GM23338 (cell line): Measurements from ENCODE around the gene UQCC3.

Experiments used
- CREB1 ChIP-seq: fragments of 250-450 bp; sonication (Bioruptor Pico); IDR thresholded peaks from 2 replicates; pipeline ENCODE4 v1.5.0; 2020; ENCODE audit warnings: low read depth, mild to moderate bottlenecking, moderate library complexity
- CTCF ChIP-seq, 2 experiments: fragments of 200-600 bp in 1 of 2; sonication (generic) in 1 of 2; conservative IDR thresholded peaks; 2 replicates each; pipeline versions ENCODE4 v1.5.1 to v1.6.1; 2016 to 2017; ENCODE audit warnings: antibody characterized with exemption in 2 of 2, low read depth in 2 of 2, mild to moderate bottlenecking in 2 of 2, moderate library complexity in 1 of 2
- ETS1 ChIP-seq: IDR thresholded peaks from 2 replicates; pipeline ENCODE4 v1.6.1; 2016; ENCODE audit warnings: antibody characterized with exemption
- EZH2 ChIP-seq: fragments of 200-600 bp; sonication (generic); IDR thresholded peaks from one replicate; pipeline ENCODE4 v1.8.0; 2017; ENCODE audit warnings: antibody characterized with exemption, mild to moderate bottlenecking, low read depth; ENCODE audit not compliant: unreplicated experiment
- EZH2phosphoT487 ChIP-seq: fragments of 200-600 bp; sonication (generic); IDR thresholded peaks from one replicate; pipeline ENCODE4 v1.8.1; 2018; ENCODE audit warnings: antibody characterized with exemption; ENCODE audit not compliant: unreplicated experiment
- JUNB ChIP-seq: IDR thresholded peaks from one replicate; pipeline ENCODE4 v1.6.1; 2016; ENCODE audit warnings: antibody characterized with exemption; ENCODE audit not compliant: unreplicated experiment
- POLR2AphosphoS5 ChIP-seq: IDR thresholded peaks from 2 replicates; pipeline ENCODE4 v1.6.1; 2016; ENCODE audit warnings: antibody characterized with exemption, low read depth
- REST ChIP-seq: IDR thresholded peaks from one replicate; pipeline ENCODE4 v1.6.1; 2018; ENCODE audit warnings: antibody characterized with exemption; ENCODE audit not compliant: unreplicated experiment
- ZNF331 ChIP-seq: fragments of 250-450 bp; sonication (Bioruptor Pico); IDR thresholded peaks from 2 replicates; pipeline ENCODE4 v1.5.0; 2020; ENCODE audit warnings: low read depth, mild to moderate bottlenecking, moderate library complexity

DNA sequence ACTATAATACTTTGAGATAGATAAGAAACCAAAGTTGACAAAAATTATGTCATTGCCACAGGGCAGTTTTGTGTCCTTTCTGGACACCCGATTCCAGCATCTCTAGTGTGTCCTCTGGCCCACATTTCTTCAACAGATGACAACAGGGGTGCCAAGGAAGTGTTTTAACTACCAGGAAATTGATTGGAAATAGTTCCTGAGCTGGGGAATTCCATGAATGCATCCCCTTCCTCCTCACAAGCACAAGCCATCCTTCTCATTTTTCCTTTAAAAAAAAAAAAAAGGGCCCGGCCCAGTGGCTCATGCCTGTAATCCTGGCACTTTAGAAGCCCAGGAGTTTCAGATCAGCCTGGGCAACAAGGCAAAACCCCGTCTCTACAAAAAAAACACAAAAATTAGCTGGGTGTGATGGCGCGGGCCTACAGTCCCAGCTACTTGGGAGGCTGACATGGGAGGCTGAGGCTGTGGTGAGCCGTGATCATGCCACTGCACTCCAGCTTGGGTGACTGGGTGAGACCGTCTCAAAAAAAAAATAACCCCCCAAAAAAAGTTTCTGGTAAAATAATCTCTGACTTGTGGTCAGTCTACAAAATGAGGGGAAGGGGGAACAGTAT is 48.9 kb upstream of the UQCC3 start:
- TF ChIP-seq CTCF (conservative IDR thresholded peaks at IDR 0.05; ENCODE audit: low read depth in 2 of 2), result no peak
- no peak for TF ChIP-seq REST
- no peak for TF ChIP-seq EZH2
- no peak for TF ChIP-seq EZH2phosphoT487
- no peak for TF ChIP-seq CREB1 (CRISPR knock-in tag)
- no peak for TF ChIP-seq JUNB
- no peak for TF ChIP-seq ETS1
- no peak for TF ChIP-seq ZNF331
- no peak for TF ChIP-seq POLR2AphosphoS5
